ENCODE results near the gene TRAPPC4.
"Not testable (repeated sequence)": the region's sequence is repeated elsewhere in the genome, so short reads cannot be mapped to it uniquely, and the experiment has no call there.

GRCh38 chr11:119017377-119017776, 1.2 kb upstream of the TRAPPC4 start:
- not testable (repeated sequence) for TF ChIP-seq CTCF, POLR2A (IDR thresholded peaks at IDR 0.05)
